GM12891 (cell line): ENCODE data around the gene BICD2.

ENCODE experiments used
- DNase-seq: peaks from one replicate; pipeline ENCODE4 v3.0.0; 2011; ENCODE audit warnings: low spot score; ENCODE audit not compliant: insufficient read length
- FAIRE-seq: peaks from 2 replicates; lab custom pipeline; 2011; peaks lifted over from hg19 to GRCh38; lab: Jason Lieb, UNC
- PAX5 ChIP-seq: IDR thresholded peaks from 2 replicates; pipeline ENCODE4 v1.6.1; 2011; ENCODE audit warnings: low read length, moderate library complexity, mild to moderate bottlenecking; ENCODE audit not compliant: insufficient read depth, severe bottlenecking
- POLR2A ChIP-seq: IDR thresholded peaks from 2 replicates; pipeline ENCODE4 v1.6.1; 2011; ENCODE audit warnings: low read depth, low read length, control low read depth
- POLR2AphosphoS5 ChIP-seq: IDR thresholded peaks from 2 replicates; pipeline ENCODE4 v1.6.1; 2011; ENCODE audit warnings: low read depth, low read length, control low read depth
- POU2F2 ChIP-seq: IDR thresholded peaks from 2 replicates; pipeline ENCODE4 v1.6.1; 2011; ENCODE audit warnings: low read depth, mild to moderate bottlenecking, control low read depth, low read length, moderate library complexity
- SPI1 ChIP-seq: IDR thresholded peaks from 2 replicates; pipeline ENCODE4 v1.6.1; 2011; ENCODE audit warnings: low read depth, low read length, control low read depth
- TAF1 ChIP-seq: IDR thresholded peaks from 2 replicates; pipeline ENCODE4 v1.6.1; 2011; ENCODE audit warnings: low read depth, low read length, control low read depth

The BICD2 gene

DNA sequence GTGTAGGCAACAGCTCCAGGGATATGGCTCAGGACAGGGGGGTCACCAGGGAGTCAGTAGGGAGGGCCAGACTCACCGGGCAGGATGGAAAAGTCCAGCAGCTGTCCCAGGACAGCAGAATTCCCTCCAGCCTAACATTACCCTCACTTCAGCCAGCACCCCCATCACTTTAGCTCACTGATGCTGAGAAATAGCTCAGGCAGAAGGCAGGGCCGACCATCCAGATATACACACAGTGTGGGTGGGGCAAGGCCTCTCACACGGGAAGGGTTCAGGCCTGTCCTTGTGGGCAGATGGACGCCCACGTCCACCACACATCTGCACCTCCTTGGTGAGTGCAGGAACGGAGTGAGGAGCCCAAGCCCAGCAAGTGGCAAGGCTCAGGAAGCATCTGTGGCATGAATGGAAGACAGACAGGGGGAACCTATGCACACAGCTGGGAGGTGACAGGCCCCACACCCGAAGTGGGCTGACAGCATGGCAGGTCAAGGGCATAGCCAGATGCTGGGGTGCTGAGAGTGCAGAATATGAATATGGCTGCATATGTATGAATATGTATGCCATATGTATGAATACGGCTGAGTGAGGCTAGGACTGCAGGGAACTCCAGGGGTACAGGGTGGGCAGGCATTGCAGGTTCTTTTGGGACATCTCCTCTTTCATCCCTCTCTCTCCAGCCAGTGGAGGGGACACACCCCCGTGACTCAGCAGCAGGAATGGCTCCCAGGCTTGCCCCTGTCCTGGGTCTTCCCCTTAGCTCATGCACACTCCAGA, 17.0 kb downstream of the BICD2 start:
- no peak for DNase-seq

DNA sequence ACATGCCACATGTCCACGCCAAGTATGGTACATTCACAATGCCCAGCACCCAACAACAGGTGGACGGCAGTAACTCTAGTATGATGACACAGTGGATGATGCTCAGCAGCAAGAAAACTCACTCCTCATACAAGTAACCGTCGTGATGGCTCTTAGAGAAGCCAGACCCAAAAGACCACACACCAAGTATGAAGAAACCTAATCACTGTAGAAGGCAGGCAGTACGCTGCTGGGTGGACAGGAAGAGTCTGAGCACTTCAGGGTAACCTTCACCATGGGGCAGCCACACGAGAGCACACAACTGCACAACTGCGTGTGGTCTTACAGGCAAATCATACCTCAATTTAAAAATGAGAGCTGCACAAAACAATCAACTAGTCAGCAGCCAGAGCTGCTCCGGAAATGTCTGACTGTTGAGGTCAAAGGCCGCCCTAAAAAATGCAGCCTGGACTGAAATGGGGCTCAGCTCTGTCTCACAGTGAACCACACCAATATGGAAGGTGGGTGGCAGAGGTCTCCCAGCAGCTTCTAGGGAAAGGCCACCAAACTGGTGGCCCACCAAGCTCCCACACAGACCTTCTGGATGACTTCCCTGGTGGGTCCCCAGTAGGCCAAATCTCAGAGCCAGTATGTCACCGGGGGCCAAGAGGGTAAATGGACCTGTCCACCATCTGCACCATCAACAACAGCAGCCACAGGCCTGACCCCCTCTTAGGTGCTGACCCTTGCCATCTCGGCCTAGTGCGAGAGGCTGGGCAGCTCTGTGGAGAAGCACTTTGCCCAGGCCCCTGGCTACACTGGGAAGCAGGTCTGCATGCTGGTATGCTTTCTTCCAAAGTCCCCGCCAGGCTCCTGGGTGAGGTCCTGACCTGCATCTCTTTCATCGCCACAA, 17.8 kb downstream of the BICD2 start:
- no peak for DNase-seq
- no peak for FAIRE-seq
- TF ChIP-seq SPI1 (no peak), POU2F2 (no peak), POLR2AphosphoS5 (no peak), TAF1 (no peak), POLR2A (no peak), PAX5 (no peak)

More for the DNA sequence above, 17.0 kb downstream of the BICD2 start:
- FAIRE-seq, result no peak
- TF ChIP-seq POLR2A (no peak), TAF1 (no peak), POU2F2 (no peak), POLR2AphosphoS5 (no peak), PAX5 (no peak), SPI1 (no peak)

- FAIRE-seq (no peak), DNase-seq (no peak)
- TF ChIP-seq PAX5, result no peak
- no peak for TF ChIP-seq TAF1
- no peak for TF ChIP-seq SPI1
- no peak for TF ChIP-seq POU2F2
- TF ChIP-seq POLR2AphosphoS5, result no peak
- TF ChIP-seq POLR2A, result no peak
Observed at GRCh38 chr9:92745881-92746280, 18.8 kb downstream of the BICD2 start.

DNA sequence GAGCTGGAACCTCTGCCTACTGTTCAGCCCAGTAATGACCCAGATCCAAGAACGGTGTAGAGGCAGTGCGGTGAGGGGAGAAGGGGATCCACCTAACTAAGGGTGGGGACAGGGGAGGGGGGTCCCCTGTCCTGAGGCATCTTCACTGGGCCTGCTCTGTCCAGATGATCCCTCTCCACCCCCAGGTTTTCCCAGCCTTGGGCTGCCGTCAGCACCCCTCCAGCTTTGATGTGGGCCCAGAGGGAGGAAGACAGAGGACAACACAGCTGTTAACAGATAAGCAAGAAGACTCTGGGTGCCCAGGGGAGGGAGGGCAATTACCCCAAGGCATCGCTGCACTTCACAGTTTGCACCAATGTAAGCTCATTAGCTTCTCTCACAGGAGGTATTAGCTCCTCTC, 19.3 kb downstream of the BICD2 start:
- DNase-seq (no peak), FAIRE-seq (no peak)
- TF ChIP-seq POLR2AphosphoS5 (no peak), SPI1 (no peak), POU2F2 (no peak), PAX5 (no peak), POLR2A (no peak), TAF1 (no peak)

GRCh38 chr9:92740969-92741368, 23.7 kb downstream of the BICD2 start:
- DNase-seq (no peak), FAIRE-seq (no peak)
- TF ChIP-seq POLR2A (no peak), PAX5 (no peak), POU2F2 (no peak), POLR2AphosphoS5 (no peak), TAF1 (no peak), SPI1 (no peak)

DNA sequence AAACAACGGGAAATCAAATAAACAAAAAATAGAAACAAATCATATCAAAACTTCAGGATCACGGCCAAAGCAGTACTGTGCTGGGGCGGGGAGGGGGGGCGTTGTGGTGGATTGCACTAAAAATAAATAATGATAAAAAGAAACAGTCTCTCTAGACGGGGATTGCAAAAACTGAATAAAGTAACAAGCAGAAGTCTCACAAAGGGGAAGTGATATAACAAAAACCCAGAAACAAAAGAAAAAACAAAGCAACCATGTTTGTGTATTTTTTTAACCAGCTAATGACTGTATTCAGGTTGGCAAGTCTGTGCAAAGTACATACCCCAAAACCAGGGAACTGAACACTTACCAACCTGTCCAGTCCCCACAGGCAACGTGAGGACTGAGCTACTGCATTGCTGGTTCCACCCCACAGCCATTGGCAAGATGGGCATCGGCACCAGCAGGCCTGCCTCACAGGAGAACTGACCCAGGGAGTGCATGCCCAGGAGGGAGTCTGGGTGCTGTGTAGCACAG, 24.1 kb downstream of the BICD2 start:
- no peak for FAIRE-seq
- TF ChIP-seq POLR2AphosphoS5 (no peak), PAX5 (no peak), SPI1 (peak; percentile 72), TAF1 (no peak)
- DNase-seq, result no peak

GRCh38 chr9:92740009-92740408, 24.6 kb downstream of the BICD2 start:
- FAIRE-seq (no peak), DNase-seq (no peak)
- TF ChIP-seq PAX5 (no peak), POU2F2 (no peak), POLR2AphosphoS5 (no peak), TAF1 (no peak), POLR2A (no peak), SPI1 (no peak)

DNA sequence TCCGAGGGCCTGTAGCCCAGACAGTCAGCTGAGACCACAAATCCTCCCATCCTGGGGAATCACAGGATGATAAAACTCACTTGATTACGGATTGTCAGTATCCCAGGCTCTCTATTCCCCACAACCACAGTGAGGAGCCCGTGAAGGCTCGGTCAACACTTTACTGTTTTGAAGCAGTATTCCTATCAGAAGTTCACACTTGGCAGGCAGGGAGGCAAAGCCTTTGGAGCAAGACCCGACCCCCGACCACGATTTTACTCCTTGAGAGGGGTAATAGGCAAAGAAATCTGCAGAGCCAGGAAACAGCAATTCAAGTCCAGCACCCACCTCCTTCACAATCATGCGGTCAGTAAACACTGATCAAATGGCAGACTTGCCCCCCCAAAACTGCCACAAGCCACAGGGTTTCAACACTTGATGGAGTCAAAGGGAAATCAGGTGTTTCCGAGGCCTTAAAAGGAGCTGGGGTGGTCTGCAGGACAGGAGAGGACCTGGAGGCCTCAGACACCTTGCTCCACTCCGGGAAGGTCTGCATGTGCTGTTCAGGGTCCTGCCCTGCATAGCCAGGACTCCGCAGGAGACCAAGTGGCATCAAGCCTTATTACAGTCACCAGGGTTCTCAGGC, 25.2 kb downstream of the BICD2 start:
- no peak for DNase-seq

More for the DNA sequence above, 25.2 kb downstream of the BICD2 start:
- TF ChIP-seq POLR2A (no peak), POU2F2 (no peak), PAX5 (no peak), SPI1 (no peak), TAF1 (no peak), POLR2AphosphoS5 (no peak)
- no peak for FAIRE-seq
